Prostate gland (tissue), 2 donors: Measurements from ENCODE around the gene TIGD1. TPM values are rescaled to one million over a fixed set of nuclear protein-coding genes. Genes with fewer than 3 reads are reported as not detected.

Source experiments
- DNase-seq: peaks from one replicate; pipeline ENCODE4 v3.0.0-alpha.2; 2019; ENCODE audit warnings: low spot score
- H3K27ac ChIP-seq, 2 donors: fragments of 200-600 bp; sonication (generic); 2 replicates each; pipeline ENCODE4 v1.5.1; 2017 to 2019
- H3K27me3 ChIP-seq: fragments of 200-600 bp; sonication (generic); replicated peaks from 2 replicates; pipeline ENCODE4 v1.5.1; 2019; ENCODE audit not compliant: insufficient read depth
- H3K36me3 ChIP-seq, 2 donors: fragments of 200-600 bp; sonication (generic); 1 replicate in 1 of 2; 2 replicates in 1 of 2; pipeline versions ENCODE4 v1.5.1 to v1.8.1; 2017 to 2019
- H3K4me1 ChIP-seq: fragments of 200-600 bp; sonication (generic); replicated peaks from 2 replicates; pipeline ENCODE4 v1.5.1; 2019
- H3K4me3 ChIP-seq, 2 donors: fragments of 200-600 bp; sonication (generic); 2 replicates each; pipeline ENCODE4 v1.5.1; 2017 to 2019
- H3K9me3 ChIP-seq: fragments of 200-600 bp; sonication (generic); 2 replicates; pipeline ENCODE4 v1.5.1; 2017
- POLR2A ChIP-seq: fragments of 450-650 bp; IDR thresholded peaks from one replicate; pipeline ENCODE4 v1.6.1; 2016; ENCODE audit warnings: antibody characterized with exemption, mild to moderate bottlenecking
- POLR2AphosphoS5 ChIP-seq: sonication (generic); formaldehyde crosslinking; IDR thresholded peaks from one replicate; pipeline ENCODE4 v1.6.1; 2017; ENCODE audit warnings: antibody characterized with exemption
- WGBS: methylation state at CpG from one replicate; pipeline ENCODE4 v1.1.5; 2018; 5-methylcytosine and 5-hydroxymethylcytosine counted together
- intact Hi-C: fragments of 100-400 bp; cut with DNase I; formaldehyde crosslinking; loops from one replicate; pipeline ENCODE4 v1.14.2; 2022
- total RNA-seq, 2 donors: library from RNA; depleted of rRNA; stranded (reverse); fragments of >200 nt; gene quantifications; one replicate each; pipeline ENCODE4 v1.1.0, GENCODE V29; 2016
- TF ChIP-seq, protein P1 (sequence below), 4 experiments: fragments of 200-600 bp in 2 of 4; fragments of 450-650 bp in 2 of 4; sonication (generic) in 2 of 4; IDR thresholded peaks; 1 replicate in 3 of 4; 2 replicates in 1 of 4; pipeline ENCODE4 v1.5.1; 2016 to 2019; ENCODE audit warnings: antibody characterized with exemption in 4 of 4, mild to moderate bottlenecking in 2 of 4, moderate library complexity in 2 of 4

The TIGD1 gene
- total RNA-seq, 2 donors from 2014 or later = 2.6 to 4.9 TPM

DNA sequence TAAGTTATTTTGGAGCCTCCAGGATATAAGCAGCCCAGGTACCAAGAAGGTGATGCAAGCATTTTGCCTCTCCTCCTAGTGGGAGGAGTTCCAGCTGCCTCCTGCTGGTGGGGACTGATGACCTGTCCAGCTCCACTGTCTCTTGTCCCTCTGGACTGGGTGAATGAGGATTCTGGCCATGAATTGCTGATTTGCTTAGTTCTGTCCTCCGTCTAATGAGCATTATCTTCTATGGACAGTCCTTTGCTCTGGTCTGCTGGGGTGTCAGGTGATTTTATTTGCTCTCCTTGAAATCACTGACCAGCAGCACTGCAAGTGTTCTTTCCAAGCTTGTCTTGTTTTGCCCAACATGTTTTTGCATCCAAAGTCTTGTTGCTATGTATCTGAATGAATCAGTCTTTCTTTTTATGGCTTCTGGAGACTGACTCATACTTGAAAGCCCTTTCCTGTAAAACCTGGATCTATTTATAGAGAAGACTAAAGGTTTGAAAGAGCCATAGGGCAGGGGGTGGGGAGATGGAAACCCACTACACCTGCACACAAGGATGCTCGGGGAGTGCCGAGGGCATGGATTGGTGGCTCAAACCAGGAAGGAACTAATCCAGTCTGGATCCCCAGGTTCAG is 42.5 kb upstream of the TIGD1 start:
- H3K4me3 ChIP-seq = no peak overlapping the region
- 65% methylated on average over 3 of the region's 3 CpGs for WGBS
- peak overlapping the region in 1 of 2 donors; percentile 59 for H3K27ac ChIP-seq
- no peak for TF ChIP-seq POLR2A
- peak; percentile 85 for TF ChIP-seq POLR2AphosphoS5
- TF ChIP-seq, protein P1, sequence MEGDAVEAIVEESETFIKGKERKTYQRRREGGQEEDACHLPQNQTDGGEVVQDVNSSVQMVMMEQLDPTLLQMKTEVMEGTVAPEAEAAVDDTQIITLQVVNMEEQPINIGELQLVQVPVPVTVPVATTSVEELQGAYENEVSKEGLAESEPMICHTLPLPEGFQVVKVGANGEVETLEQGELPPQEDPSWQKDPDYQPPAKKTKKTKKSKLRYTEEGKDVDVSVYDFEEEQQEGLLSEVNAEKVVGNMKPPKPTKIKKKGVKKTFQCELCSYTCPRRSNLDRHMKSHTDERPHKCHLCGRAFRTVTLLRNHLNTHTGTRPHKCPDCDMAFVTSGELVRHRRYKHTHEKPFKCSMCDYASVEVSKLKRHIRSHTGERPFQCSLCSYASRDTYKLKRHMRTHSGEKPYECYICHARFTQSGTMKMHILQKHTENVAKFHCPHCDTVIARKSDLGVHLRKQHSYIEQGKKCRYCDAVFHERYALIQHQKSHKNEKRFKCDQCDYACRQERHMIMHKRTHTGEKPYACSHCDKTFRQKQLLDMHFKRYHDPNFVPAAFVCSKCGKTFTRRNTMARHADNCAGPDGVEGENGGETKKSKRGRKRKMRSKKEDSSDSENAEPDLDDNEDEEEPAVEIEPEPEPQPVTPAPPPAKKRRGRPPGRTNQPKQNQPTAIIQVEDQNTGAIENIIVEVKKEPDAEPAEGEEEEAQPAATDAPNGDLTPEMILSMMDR (IDR thresholded peaks at IDR 0.05) = peak in 1 of 4 experiments; percentile 40
- DNase-seq = peak; percentile 41
- H3K4me1 ChIP-seq = no peaks in the 10 kb centered on the region
- H3K9me3 ChIP-seq = no peaks in the 10 kb centered on the region
- intact Hi-C loops = no loop called here
- no peaks in the 10 kb centered on the region for H3K27me3 ChIP-seq
- H3K36me3 ChIP-seq = no peaks in the 10 kb centered on the region

DNA sequence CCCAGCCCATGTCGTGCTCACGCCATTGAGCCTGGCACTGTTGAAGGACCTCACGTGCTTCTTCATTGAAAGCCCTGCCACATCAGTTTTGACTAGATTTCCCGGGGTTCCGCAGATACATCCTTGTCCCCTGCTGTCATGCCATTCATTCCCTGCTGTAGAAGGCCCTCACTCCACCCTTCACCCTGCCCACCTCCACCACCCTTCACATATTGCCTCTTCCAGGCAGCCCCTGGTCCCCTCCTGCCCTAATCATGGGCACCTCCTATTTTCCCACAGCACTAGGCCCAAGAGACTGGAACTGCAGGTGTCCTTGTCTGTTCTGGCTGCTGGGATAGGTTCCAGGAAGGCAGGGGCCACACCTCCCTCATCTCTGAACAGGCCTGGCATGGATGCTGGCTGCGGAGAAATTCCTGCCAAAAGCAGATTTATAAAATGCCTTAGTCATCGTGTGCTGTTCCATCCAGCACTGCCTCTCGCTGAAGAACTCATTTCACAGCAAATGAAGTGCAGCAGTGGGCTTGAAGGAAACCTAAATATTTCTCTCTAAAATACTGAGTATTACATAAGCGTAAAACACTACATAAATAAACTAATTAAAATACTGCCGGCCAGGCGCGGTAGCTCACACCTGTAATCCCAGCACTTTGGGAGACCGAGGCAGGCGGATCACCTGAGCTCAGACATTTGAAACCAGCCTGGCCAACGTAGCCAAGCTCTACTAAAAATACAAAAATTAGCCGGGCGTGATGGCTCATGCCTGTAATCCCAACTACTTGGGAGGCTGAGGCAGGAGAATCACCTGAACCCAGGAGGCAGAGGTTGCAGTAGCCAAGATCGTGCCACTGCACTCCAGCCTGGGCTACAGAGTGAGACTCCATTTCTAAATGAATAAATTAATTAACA is 38.6 kb upstream of the TIGD1 start:
- H3K27me3 ChIP-seq = no peaks in the 10 kb centered on the region
- DNase-seq = peak; percentile 93
- peak overlapping the region; percentile 43 to 57 for H3K27ac ChIP-seq
- no peak overlapping the region for H3K4me3 ChIP-seq
- no peaks in the 10 kb centered on the region for H3K4me1 ChIP-seq
- H3K36me3 ChIP-seq = no peaks in the 10 kb centered on the region
- H3K9me3 ChIP-seq = no peaks in the 10 kb centered on the region
- intact Hi-C loops = loop anchor here (5.0 kb wide), 1 partner anchor 37 kb away; the partner anchor contains the start of genes EIF4E2 and TIGD1
- 37% methylated on average over 18 of the region's 18 CpGs for WGBS
- TF ChIP-seq POLR2AphosphoS5 (peak; percentile 92), POLR2A (no peak)
- TF ChIP-seq, protein P1 (IDR thresholded peaks at IDR 0.05) = no peak

DNA sequence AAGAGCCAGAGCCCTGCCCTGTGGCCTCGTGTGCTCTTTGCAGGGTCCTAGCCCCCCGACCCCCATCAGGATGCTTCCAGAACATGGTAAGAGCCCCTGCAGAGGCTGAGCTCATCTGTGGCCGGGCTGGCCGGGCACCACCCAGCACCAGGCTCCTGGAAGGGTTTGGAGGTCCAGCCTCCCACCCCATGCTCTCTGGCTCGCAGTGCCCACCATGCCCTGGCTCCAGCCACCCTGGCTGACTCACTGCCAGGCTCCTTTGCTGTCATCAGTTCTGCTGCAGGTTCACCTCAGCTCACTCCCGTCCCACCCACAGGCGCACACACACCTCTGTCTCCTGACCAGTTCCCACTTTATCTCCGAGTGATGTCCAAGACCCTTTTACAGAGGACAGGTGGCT is 37.7 kb upstream of the TIGD1 start:
- peak overlapping the region; percentile 43 to 57 for H3K27ac ChIP-seq
- no peak for DNase-seq
- intact Hi-C loops = loop anchor here (5.0 kb wide), 1 partner anchor 36 kb away; the partner anchor contains the start of genes EIF4E2 and TIGD1
- no peaks in the 10 kb centered on the region for H3K9me3 ChIP-seq
- H3K36me3 ChIP-seq = no peaks in the 10 kb centered on the region
- WGBS = 94% methylated on average over 7 of the region's 8 CpGs
- no peaks in the 10 kb centered on the region for H3K27me3 ChIP-seq
- TF ChIP-seq POLR2AphosphoS5 = no peak
- no peak for TF ChIP-seq POLR2A
- H3K4me1 ChIP-seq = no peaks in the 10 kb centered on the region
- H3K4me3 ChIP-seq = no peak overlapping the region

DNA sequence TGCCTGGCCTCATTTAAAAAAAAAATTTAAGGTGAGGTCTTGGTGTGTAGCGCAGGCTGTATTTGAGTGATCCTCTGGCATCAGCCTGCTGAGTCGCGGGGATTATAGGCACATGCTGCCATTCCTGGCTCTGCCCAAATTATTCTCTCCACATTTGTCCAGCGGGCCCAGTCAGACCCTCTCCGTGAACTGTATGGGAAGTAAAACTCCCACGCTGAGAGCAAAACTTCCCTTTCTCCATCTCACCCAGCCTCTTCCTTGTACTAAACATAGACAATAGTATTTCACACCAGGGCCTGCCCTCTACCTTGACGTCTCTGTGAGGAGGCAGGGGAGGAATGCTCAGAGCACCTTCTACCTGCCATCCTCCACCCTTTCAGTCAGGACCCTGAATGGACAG is 37.2 kb upstream of the TIGD1 start:
- intact Hi-C loops = loop anchor here (5.0 kb wide), 1 partner anchor 35 kb away; the partner anchor contains the start of genes EIF4E2 and TIGD1
- Histone ChIP-seq H3K27ac (peak overlapping the region in 1 of 2 donors; percentile 43), H3K4me3 (no peak overlapping the region), H3K4me1 (no peaks in the 10 kb centered on the region), H3K9me3 (no peaks in the 10 kb centered on the region), H3K36me3 (no peaks in the 10 kb centered on the region), H3K27me3 (no peaks in the 10 kb centered on the region)
- DNase-seq = no peak
- WGBS = 86% methylated on average over 7 of the region's 7 CpGs
- TF ChIP-seq POLR2AphosphoS5 = no peak
- TF ChIP-seq, protein P1 (IDR thresholded peaks at IDR 0.05) = no peak
- no peak for TF ChIP-seq POLR2A

DNA sequence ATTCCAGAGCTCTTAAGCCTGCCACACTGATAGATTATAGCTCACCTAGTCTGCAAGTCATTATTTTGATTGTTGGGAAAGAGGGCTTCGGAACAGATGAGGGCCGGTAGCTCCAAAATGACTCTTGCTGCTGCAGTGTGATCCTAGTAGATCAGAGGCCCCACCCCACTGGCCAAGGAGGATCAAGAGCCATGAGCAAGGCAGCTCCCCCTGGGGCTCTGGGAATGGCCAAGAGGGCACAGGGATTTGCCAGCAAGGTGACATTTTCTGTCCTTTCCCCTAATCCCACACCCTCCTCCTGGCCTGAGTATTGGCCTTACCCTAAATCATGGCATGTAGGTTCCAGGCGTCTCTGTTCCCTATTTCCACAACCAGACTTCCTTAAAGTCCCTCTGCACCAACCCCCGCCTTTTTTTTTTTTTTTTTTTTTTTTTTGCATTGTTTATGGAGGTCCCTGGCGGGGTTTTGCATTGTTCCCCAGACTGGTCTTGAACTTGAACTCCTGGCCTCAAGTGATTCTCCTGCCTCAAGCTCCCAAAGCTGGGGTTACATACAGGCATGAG is 36.7 kb upstream of the TIGD1 start:
- no peaks in the 10 kb centered on the region for H3K9me3 ChIP-seq
- H3K36me3 ChIP-seq = no peaks in the 10 kb centered on the region
- DNase-seq = no peak
- H3K4me1 ChIP-seq = no peaks in the 10 kb centered on the region
- no peak overlapping the region for H3K4me3 ChIP-seq
- WGBS = 85% methylated on average over 5 of the region's 5 CpGs
- TF ChIP-seq POLR2A = no peak
- TF ChIP-seq, protein P1 (IDR thresholded peaks at IDR 0.05) = no peak
- TF ChIP-seq POLR2AphosphoS5 = no peak
- intact Hi-C loops = loop anchor here (5.0 kb wide), 1 partner anchor 35 kb away; the partner anchor contains the start of genes EIF4E2 and TIGD1
- H3K27ac ChIP-seq = no peak overlapping the region
- H3K27me3 ChIP-seq = no peaks in the 10 kb centered on the region
